DND-41 (cell line): ENCODE measurements around the gene KRT81.
"Not testable (repeated sequence)": the region's sequence is repeated elsewhere in the genome, so short reads cannot be mapped to it uniquely, and the experiment has no call there.

Experiments used
- ATAC-seq: fragments of 200-7000 bp; cut with Tn5 transposase; 3 replicates; pipeline ENCODE4 v1.9.1; 2021; ENCODE audit warnings: low read depth; ENCODE audit not compliant: insufficient read depth
- DNase-seq: peaks from one replicate; pipeline ENCODE4 v3.0.0-alpha.2; 2020
- H2AFZ ChIP-seq: 2 replicates; pipeline ENCODE4 v1.6.0; 2012; ENCODE audit warnings: low read depth, low read length
- H3K27ac ChIP-seq: 2 replicates; pipeline ENCODE4 v1.5.1; 2012; ENCODE audit warnings: low read length, inconsistent platforms
- H3K27me3 ChIP-seq: fragments of 200-600 bp; sonication (generic); 2 replicates; pipeline ENCODE4 v1.6.0; 2012; ENCODE audit warnings: low read length, mild to moderate bottlenecking, inconsistent platforms; ENCODE audit not compliant: insufficient read depth, poor library complexity
- H3K36me3 ChIP-seq: 2 replicates; pipeline ENCODE4 v1.5.1; 2012; ENCODE audit warnings: low read length, inconsistent platforms; ENCODE audit not compliant: insufficient read depth
- H3K4me1 ChIP-seq: 2 replicates; pipeline ENCODE4 v1.5.1; 2012; ENCODE audit warnings: mild to moderate bottlenecking, low read length; ENCODE audit not compliant: insufficient read depth
- H3K4me2 ChIP-seq: 2 replicates; pipeline ENCODE4 v1.6.0; 2012; ENCODE audit warnings: mild to moderate bottlenecking, moderate library complexity, low read length, inconsistent platforms; ENCODE audit not compliant: insufficient read depth
- H3K4me3 ChIP-seq, 2 experiments: fragments of 200-600 bp in 1 of 2; shearing (Covaris generic) in 1 of 2; 2 replicates each; pipeline ENCODE4 v1.5.1; 2012 to 2016; ENCODE audit warnings: inconsistent platforms in 2 of 2, low read length in 2 of 2, mild to moderate bottlenecking in 2 of 2, low read depth in 1 of 2, moderate library complexity in 1 of 2
- H3K79me2 ChIP-seq: 2 replicates; pipeline ENCODE4 v1.6.0; 2012; ENCODE audit warnings: low read length, inconsistent platforms; ENCODE audit not compliant: insufficient read depth
- H3K9ac ChIP-seq: 2 replicates; pipeline ENCODE4 v1.6.0; 2012; ENCODE audit warnings: low read depth, mild to moderate bottlenecking, inconsistent platforms, low read length, moderate library complexity
- H3K9me3 ChIP-seq: 2 replicates; pipeline ENCODE4 v1.5.1; 2012; ENCODE audit warnings: low read length, moderate library complexity, mild to moderate bottlenecking, inconsistent platforms; ENCODE audit not compliant: insufficient read depth, severe bottlenecking
- H4K20me1 ChIP-seq: 2 replicates; pipeline ENCODE4 v1.6.0; 2012; ENCODE audit warnings: low read length; ENCODE audit not compliant: insufficient read depth
- CTCF ChIP-seq: IDR thresholded peaks from 2 replicates; pipeline ENCODE4 v1.5.1; 2012; ENCODE audit warnings: borderline replicate concordance, low read length, moderate library complexity, mild to moderate bottlenecking; ENCODE audit not compliant: poor library complexity, severe bottlenecking; ENCODE audit errors: extremely low read depth
- EZH2 ChIP-seq: IDR thresholded peaks from 3 replicates; pipeline ENCODE4 v1.6.1; 2012; ENCODE audit warnings: borderline replicate concordance, low read depth, mild to moderate bottlenecking, moderate library complexity, low read length, inconsistent platforms; ENCODE audit not compliant: severe bottlenecking

KRT81 gene

DNA sequence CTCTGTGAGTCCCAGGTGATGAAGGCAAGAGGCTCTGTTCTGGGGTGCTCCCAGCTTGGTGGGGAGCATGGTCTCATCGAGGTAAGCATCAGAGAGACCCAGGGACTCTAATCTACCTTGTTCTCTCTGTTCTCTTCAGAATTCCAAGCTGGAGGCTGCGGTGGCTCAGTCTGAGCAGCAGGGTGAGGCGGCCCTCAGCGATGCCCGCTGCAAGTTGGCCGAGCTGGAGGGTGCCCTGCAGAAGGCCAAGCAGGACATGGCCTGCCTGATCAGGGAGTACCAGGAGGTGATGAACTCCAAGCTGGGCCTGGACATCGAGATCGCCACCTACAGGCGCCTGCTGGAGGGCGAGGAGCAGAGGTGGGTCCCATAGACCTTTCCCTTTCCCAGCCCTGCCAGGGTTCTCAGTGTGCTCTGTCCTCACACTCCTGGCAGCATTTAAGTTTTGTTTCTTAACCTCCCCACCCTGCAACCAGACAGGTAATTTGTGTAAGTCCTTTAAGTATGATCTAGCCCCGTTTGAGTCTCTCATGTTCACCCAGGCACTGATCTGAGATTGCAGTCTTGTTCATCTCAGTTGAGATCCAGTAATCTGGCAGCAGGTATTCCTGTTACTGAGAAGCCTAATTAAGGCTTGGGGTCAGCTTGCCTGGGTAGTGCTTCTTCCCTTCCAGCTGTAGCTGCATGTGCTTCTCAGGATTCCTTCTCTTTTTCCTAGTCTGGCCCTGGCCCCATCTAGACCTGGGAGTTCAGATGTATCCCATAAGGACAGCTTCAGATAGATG is 14.8 kb upstream of the KRT81 start:
- no peak for ATAC-seq
- no peak for DNase-seq
- H3K27ac ChIP-seq, result no peak overlapping the region

DNA sequence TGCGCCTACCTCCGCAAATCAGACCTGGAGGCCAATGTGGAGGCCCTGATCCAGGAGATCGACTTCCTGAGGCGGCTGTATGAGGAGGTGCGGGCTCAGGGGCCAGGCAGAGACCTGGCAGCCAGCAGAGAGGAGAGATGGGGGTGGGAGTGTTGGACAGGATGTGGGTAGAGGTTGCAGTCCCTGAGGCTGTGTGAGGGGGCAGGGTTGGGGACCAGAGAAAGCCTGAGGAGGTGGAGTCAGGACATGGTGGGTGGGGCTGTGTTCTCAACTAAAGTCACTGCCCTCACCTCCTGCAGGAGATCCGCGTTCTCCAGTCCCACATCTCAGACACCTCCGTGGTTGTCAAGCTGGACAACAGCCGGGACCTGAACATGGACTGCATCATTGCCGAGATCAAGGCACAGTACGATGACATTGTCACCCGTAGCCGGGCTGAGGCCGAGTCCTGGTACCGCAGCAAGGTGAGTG is 13.6 kb upstream of the KRT81 start:
- H2AFZ ChIP-seq, H3K27ac ChIP-seq, H3K4me3 ChIP-seq, H4K20me1 ChIP-seq, H3K79me2 ChIP-seq, H3K9me3 ChIP-seq, H3K4me1 ChIP-seq, H3K9ac ChIP-seq, H3K4me2 ChIP-seq, H3K36me3 ChIP-seq: not testable (repeated sequence)
- H3K27me3 ChIP-seq, result peaks cover 13% of the 10 kb centered on the region
- peak; percentile 72 for ATAC-seq
- DNase-seq, result peak; percentile 35

More for the DNA sequence above, 14.8 kb upstream of the KRT81 start:
- Histone ChIP-seq H4K20me1 (no peaks in the 10 kb centered on the region), H3K4me3 (no peak overlapping the region), H3K27me3 (peaks cover 10% of the 10 kb centered on the region), H3K79me2 (no peaks in the 10 kb centered on the region), H3K9ac (no peak overlapping the region), H3K36me3 (no peaks in the 10 kb centered on the region), H2AFZ (no peak overlapping the region), H3K9me3 (no peaks in the 10 kb centered on the region), H3K4me2 (no peak overlapping the region), H3K4me1 (no peaks in the 10 kb centered on the region)
- TF ChIP-seq EZH2 (no peak), CTCF (peak; percentile 25)

DNA sequence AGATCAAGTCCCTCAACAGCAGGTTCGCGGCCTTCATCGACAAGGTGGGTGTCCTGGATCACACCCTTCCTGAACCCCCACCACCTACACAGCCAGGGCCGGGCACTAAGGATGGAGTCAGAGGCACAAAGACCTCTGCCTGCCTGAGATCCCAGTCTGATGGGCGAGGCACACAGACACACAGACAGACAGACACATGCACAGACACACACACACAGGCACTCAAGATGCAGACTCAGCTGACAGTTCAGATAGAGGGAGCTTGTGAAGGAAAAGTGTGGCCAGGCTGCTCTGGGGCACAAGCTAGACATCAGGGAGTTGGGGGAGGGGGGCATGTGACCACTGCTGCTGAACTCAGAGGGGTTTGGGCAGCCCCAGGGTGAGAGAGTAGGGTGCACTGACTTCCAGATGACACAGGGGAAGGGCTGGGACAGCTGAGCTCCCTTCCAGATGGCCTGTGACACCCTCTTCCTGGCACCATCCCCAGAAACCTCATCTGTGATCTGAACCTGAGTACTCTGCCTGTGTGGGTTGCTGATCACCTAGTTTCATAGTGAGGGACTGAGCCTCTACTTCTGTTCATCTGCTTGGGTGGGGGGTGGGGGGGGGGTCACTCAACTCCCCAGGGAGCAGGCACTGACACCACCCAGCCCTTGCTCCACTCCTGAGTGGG is 11.0 kb upstream of the KRT81 start:
- H3K27ac ChIP-seq, H2AFZ ChIP-seq, H3K27me3 ChIP-seq, H3K36me3 ChIP-seq, H3K4me2 ChIP-seq, H3K9me3 ChIP-seq, DNase-seq, ATAC-seq, H4K20me1 ChIP-seq, H3K9ac ChIP-seq, H3K4me3 ChIP-seq, H3K79me2 ChIP-seq, H3K4me1 ChIP-seq: not testable (repeated sequence)

GRCh38 chr12:52301721-52302120 is 10.4 kb upstream of the KRT81 start:
- not testable (repeated sequence) for H3K9me3 ChIP-seq, H2AFZ ChIP-seq, H3K27me3 ChIP-seq, H3K4me3 ChIP-seq, DNase-seq, H3K4me1 ChIP-seq, H3K27ac ChIP-seq, H3K4me2 ChIP-seq, H3K79me2 ChIP-seq, H3K36me3 ChIP-seq, H3K9ac ChIP-seq, ATAC-seq, H4K20me1 ChIP-seq
